RPMI7951 (cell line): Measurements from ENCODE around the gene CRK. TPM values are rescaled to one million over a fixed set of nuclear protein-coding genes. Genes with fewer than 3 reads are reported as not detected.
"Not testable (repeated sequence)": the region's sequence is repeated elsewhere in the genome, so short reads cannot be mapped to it uniquely, and the experiment has no call there.

ENCODE experiments used
- DNase-seq: peaks from one replicate; pipeline ENCODE4 v3.0.0-alpha.2; 2012; ENCODE audit warnings: low read depth
- total RNA-seq: library from RNA; depleted of rRNA; stranded (reverse); fragments of >200 nt; shearing (Covaris generic); gene quantifications from 2 replicates; pipeline ENCODE4 v1.2.3, GENCODE V29; 2014

Gene CRK
- total RNA-seq, 1 experiment from 2014 or later = 67.6 TPM

- DNase-seq = no peak
These were observed 12.0 kb upstream of the CRK start for GRCh38 chr17:1467898-1468492.

- no peak for DNase-seq
These were observed 11.2 kb upstream of the CRK start for GRCh38 chr17:1467258-1467657.

- DNase-seq = no peak
These were observed 8.2 kb upstream of the CRK start for GRCh38 chr17:1464186-1464585.

GRCh38 chr17:1462164-1463112 lies 6.4 kb upstream of the CRK start:
- peak; percentile 49 for DNase-seq

GRCh38 chr17:1461198-1461944 lies 5.3 kb upstream of the CRK start:
- no peak for DNase-seq

GRCh38 chr17:1460233-1460632 lies 4.2 kb upstream of the CRK start:
- no peak for DNase-seq

- peak; percentile 77 for DNase-seq
These were observed 688 bp downstream of the CRK start for GRCh38 chr17:1455291-1455796.

- no peak for DNase-seq
These were observed 1.5 kb downstream of the CRK start for GRCh38 chr17:1454541-1454940.

GRCh38 chr17:1453694-1454093 lies 2.3 kb downstream of the CRK start:
- not testable (repeated sequence) for DNase-seq

- no peak for DNase-seq
These were observed 3.2 kb downstream of the CRK start for GRCh38 chr17:1452836-1453235.

GRCh38 chr17:1450261-1450660 lies 5.8 kb downstream of the CRK start:
- DNase-seq = not testable (repeated sequence)

- DNase-seq = no peak
These were observed 6.5 kb downstream of the CRK start for GRCh38 chr17:1449412-1449967.

- no peak for DNase-seq
These were observed 9.0 kb downstream of the CRK start for GRCh38 chr17:1447052-1447451.

- no peak for DNase-seq
These were observed 9.8 kb downstream of the CRK start for GRCh38 chr17:1446201-1446600.

GRCh38 chr17:1445695-1446094 lies 10.3 kb downstream of the CRK start:
- not testable (repeated sequence) for DNase-seq

GRCh38 chr17:1442721-1443120 lies 13.3 kb downstream of the CRK start:
- not testable (repeated sequence) for DNase-seq

- no peak for DNase-seq
These were observed 13.8 kb downstream of the CRK start for GRCh38 chr17:1442187-1442586.

GRCh38 chr17:1440921-1441320 lies 15.1 kb downstream of the CRK start:
- DNase-seq = no peak

GRCh38 chr17:1438593-1439083 lies 17.4 kb downstream of the CRK start:
- DNase-seq = no peak

GRCh38 chr17:1435326-1435725 lies 20.7 kb downstream of the CRK start:
- DNase-seq = no peak

GRCh38 chr17:1434150-1434549 lies 21.9 kb downstream of the CRK start:
- peak; percentile 41 for DNase-seq

GRCh38 chr17:1431631-1432104 lies 24.4 kb downstream of the CRK start:
- DNase-seq = no peak
